ENCODE data around the gene TACR1.
"Not testable (repeated sequence)": the region's sequence is repeated elsewhere in the genome, so short reads cannot be mapped to it uniquely, and the experiment has no call there.

The TACR1 gene

GRCh38 chr2:75090770-75091515, 108.4 kb downstream of the TACR1 start:
- FAIRE-seq (no peak), DNase-seq (ENCODE audit: low spot score) (no peak)

DNA sequence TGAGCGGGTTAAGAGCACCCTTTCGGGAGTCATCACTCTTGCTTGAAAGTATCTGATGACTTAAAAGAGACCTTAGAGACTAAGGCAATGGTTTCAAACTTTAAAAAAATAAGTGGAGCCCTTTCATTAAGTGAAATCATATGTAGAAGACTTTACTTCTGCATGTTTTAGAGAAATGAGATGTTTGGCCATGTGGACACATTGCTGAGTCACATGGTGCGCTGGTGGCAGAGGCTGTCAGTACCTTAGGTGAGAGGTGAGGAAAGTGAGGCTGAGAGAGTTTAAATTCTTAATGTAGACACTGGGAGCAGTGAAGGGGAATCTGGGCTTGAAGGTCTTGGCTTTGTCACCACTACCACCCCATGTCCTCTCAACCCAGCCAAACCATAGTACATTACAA, 109.8 kb downstream of the TACR1 start:
- FAIRE-seq (no peak), DNase-seq (ENCODE audit: low spot score) (no peak)

DNA sequence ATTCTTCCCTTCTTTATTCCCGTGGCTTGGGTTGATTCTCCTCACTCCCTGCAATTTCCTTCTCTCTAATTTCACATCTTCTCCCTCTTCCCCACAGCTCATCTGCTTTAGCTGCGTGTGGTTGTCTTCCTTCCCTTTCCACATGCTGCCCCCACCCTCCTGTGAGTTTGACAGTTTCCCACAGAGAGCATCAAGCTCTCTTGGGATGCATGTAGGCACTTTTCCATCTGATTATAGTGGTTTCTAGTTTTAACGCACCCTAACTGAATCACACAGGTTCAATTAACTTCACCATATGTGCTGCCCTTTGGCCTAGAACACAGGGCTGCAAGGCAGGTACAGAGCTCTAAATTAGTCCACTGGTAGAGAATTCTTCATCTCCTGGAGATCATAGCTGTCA, 110.5 kb downstream of the TACR1 start:
- no peak for FAIRE-seq
- no peak for DNase-seq (ENCODE audit: low spot score)

DNA sequence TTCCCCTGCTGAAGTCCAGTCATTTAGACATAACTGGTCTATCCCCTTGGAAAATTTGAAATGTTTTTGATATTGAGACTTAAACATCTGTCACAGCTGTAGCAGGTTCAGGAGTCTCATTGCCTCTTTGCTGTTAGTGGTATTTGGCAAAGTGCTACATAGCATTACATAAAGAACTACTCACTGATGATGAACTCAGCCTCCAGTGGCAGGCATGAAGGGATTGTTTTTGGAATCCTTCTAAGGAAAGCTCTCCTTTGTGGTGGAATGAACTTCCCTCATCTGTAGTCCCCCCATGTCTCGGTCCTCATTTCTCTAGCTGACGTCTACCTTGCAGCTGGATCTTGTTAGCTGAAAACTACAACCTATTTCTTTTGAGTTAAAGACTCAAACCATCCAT, 111.6 kb downstream of the TACR1 start:
- no peak for DNase-seq (ENCODE audit: low spot score)
- FAIRE-seq = no peak

GRCh38 chr2:75079575-75079974, 119.7 kb downstream of the TACR1 start:
- no peak for DNase-seq (ENCODE audit: low spot score)

DNA sequence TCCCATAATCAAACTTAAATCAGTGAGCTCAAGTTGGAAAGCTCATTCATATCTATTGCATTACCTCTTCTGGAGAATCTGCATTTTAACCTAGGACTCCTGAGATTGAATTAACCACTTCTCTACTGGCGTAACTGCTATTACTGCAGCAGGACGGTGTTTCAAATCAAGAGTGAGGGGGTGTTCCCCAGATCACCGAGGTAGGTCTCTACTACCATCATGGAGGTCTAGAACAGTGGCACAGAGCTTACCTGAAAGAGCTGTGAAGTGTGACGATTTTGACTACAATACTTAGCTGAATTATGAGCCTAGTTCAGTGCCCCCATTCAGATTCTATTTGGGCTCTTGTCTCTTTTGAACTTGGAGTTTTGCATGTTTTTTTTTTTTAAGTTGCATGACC, 121.4 kb downstream of the TACR1 start:
- FAIRE-seq (no peak), DNase-seq (ENCODE audit: low spot score) (no peak)

More at GRCh38 chr2:75079575-75079974, 119.7 kb downstream of the TACR1 start:
- no peak for FAIRE-seq

- FAIRE-seq = no peak
- DNase-seq (ENCODE audit: low spot score) = no peak
These were observed 123.2 kb downstream of the TACR1 start for GRCh38 chr2:75076088-75076487.

- DNase-seq (ENCODE audit: low spot score) = no peak
- no peak for FAIRE-seq
These were observed 124.6 kb downstream of the TACR1 start for GRCh38 chr2:75074708-75075107.

GRCh38 chr2:75074228-75074627, 125.1 kb downstream of the TACR1 start:
- DNase-seq (ENCODE audit: low spot score) (no peak), FAIRE-seq (no peak)

DNA sequence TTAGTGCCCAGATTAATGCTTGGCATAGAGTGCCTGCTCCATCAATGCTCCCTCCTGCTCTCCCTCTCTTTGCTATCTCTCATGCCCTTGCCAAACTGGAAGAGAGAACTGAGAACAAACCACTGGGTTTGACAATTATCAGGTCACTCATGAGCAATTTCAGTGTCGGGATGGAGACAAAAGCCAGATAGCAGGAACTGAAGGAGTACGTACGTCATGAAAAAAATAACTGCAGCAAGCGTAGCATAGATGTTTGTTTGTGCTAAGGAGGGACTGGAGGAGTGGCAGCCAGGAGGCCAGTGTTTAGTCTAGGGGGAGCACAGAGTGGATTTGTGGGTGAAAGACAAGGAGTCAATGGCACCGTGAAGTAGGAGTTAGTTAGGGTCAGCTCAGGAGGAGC, 127.6 kb downstream of the TACR1 start:
- DNase-seq (ENCODE audit: low spot score) = no peak
- no peak for FAIRE-seq

DNA sequence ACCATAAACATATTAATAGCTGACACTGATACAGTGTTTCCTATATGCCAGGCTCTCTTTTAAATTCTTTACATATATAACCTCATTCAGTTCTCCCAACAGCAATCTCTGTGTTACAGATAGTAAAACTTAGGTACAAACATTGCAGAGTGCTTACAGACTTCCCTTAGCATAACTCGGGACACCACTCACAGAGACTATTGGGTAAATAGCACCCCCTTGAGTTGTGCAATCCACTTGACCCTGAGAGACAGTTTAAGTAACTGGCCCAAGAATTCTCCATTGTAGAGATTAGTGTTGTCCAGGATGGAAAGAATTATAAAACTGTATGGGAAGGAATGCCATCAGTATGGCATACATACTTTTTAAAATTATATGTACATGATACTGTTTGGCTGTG, 130.8 kb downstream of the TACR1 start:
- no peak for FAIRE-seq
- no peak for DNase-seq (ENCODE audit: low spot score)

DNA sequence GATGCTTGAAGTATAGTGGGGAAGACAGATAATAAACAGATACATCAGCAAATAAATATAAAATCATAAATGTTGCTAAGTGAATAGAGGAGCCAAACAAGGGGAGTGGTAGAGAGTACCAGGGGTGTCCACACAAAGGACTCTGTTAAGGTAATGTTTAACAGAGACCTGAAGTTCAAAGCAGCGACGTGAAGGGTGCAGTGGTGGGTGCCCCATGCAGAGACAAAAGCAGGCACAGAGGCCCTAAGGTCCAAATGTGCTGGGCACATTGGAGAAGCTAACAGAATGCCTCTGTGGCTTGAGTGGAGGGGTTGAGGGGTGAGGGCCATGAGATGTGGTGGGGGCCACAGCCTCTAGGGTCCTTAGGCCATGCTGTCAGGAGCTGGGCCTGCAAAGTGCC, 131.8 kb downstream of the TACR1 start:
- DNase-seq (ENCODE audit: low spot score) = no peak
- FAIRE-seq = no peak

GRCh38 chr2:75066121-75066902, 133.0 kb downstream of the TACR1 start:
- DNase-seq (ENCODE audit: low spot score) (no peak), FAIRE-seq (no peak)

DNA sequence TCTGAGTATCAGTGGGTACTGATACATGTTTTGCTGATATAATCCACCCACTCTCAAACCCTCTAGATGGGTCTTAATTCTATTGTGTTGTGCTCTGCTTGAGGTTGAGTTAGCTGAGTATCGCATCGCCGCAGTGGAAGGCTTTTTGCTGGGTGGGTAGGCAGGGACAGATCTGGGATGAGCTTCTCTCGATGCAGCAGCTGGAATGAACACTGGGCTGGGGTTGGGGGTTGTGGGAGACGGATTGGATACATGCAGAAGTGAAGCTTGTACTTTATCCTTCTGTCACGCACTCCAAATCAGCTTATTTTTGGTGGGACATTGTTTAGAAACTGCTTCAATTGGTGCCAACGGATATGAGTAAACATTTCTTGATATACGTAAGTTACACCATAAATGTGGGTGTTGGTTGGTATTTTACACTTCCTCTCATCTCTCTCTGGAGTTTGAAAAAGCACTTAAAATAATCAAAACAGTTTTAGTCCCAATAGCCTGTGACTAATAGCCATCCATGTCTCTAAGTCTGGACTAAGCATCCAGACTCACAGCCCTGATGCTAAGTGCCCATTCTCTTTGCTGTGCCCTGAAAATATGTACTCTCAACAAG, 133.8 kb downstream of the TACR1 start:
- FAIRE-seq (no peak), DNase-seq (ENCODE audit: low spot score) (no peak)

DNA sequence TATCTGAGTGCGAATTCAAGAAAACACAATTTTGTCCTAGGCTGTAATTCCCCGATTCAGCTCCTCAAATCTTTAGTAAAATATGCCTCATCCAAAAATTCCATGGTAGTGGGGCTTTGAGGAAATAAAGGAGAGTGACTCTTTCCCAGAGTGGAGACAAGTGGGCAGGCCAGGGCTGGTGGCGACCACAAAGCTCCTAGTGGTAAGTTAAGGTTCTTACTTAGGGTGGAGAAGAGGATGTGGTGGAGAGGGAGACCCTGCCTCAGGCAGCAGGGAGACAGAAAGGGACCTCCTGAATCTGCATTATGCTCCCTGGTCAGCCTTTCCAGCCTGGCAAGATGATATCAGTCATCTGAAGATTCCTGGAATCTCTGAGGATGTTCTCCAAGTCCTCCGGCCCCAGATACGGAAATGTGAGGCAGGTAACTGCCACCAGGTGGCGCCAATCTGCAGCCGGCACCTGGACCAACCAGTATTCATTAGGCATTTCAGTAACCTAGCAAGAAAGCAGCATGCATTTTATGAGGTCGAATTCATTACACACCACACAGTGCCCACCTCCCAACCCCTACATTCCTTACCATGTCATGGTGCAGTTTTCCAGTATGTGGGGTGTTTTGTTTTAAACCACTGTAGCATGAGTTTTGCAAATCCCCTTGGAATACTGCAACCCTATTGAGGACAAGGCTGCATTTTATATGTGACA, 134.5 kb downstream of the TACR1 start:
- peak; percentile 75 for DNase-seq (ENCODE audit: low spot score)
- FAIRE-seq = peak; percentile 42

- DNase-seq (ENCODE audit: low spot score) = no peak
- no peak for FAIRE-seq
These were observed 135.4 kb downstream of the TACR1 start for GRCh38 chr2:75063906-75064305.

DNA sequence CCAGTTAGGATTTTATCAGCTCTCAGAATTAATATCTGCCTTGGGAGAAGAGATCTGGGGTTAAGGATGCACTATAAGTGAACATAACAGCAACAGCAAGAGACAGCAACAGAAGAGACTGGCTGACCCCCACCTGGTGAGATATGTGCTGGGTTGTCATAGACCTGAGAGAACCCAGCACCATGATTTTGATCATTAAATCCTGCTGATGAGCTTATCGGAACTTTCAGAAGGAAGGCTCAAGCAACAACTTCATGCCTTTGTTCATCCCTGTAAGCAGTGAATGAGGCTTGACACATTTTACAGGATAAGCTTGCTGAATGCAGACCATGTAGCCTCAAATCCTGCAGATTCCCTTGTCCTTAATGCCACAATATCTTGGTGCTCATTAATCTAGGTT, 140.9 kb downstream of the TACR1 start:
- FAIRE-seq = no peak
- no peak for DNase-seq (ENCODE audit: low spot score)

DNA sequence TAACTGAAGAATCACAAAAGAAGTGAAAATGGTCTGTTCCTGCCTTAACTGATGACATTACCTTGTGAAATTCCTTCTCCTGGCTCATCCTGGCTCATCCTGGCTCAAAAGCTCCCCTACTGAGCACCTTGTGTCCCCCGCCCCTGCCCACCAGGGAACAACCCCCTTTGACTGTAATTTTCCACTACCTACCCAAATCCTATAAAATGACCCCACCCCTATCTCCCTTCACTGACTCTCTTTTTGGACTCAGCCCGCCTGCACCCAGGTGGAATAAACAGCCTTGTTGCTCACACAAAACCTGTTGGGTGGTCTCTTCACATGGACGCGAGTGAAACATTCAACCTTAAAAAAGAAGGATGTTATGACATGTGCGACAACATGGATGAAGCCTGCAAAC, 142.2 kb downstream of the TACR1 start:
- FAIRE-seq; DNase-seq (ENCODE audit: low spot score): not testable (repeated sequence)

DNA sequence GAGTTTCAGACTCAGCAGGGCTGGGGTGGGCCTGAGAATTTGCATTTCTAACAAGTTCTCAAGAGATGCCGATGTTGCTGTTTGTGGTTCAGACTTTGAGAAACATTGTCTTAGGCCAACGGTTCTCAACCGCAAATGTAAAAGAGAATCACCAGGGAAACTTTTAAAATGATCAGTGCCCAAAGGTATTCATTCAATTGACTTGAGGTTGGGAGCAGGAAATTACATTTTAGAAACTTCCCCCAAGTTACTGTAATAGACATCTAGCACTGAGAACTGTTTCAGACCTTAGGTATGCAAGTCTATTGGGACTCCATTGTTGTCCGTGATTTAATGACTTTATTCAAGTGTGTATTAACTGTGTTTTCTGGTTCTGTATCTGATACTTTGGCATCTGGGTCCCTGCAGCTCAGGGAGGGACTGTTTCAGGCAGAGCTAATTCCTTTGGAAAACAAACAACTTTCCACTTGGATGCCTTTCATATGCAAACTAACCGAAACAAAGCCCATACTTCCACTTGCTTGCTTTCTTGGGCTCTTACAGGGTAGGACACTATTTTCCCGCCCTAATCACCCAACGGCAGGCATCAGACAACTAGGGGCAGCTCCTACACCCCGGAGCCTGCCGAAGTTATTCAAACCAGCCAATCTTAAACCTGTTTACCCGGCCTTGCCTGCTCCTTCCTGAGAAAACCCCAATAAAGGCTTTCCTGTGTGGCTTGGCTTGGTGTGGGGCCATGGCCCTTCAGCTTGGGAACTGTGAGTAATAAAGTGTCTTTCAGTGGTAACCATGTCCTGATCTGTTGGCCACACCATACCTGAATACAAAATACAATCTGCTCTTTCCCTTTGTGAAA, 143.3 kb downstream of the TACR1 start:
- DNase-seq (ENCODE audit: low spot score) (no peak), FAIRE-seq (no peak)

DNA sequence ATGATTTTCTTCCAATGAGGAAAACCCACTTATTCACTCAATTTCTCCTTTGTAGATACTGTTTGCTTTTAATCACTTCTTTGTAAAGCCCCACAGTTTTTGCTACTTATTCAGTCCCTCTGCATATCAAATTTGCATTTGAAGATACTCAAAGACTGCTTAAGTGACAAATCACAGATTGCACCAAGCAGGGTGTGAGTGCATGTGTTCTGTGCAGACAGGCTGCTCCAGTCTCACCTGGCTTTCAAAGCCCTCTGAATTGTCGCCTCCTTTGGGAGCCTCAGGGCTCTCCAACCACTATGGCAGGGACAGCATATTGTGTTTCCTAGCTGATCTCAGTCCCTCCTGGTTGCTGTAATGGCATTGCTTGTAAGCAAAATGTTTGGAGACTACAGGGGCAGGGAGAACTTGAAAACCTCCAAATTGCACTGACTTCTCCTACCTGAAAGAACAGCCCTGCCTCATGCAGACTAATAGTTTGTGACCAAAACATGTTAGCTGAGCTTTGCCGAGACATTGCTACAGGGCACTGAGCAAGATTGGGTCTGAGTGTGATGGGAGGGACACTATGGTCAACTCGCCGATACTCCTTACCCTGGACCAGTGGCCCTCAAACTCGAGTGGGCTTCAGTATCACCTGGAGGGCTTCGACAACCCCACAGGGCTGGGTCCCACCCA, 144.0 kb downstream of the TACR1 start:
- DNase-seq (ENCODE audit: low spot score) = no peak
- FAIRE-seq = peak; percentile 20
